ENCODE data around the gene GPR137.

The GPR137 gene

GRCh38 chr11:64284962-64285884, at the start of gene GPR137:
Gene GPR137, plus strand, starts transcription at chr11:64285848. Its CDS starts 677 bp downstream, at chr11:64286525.
- TF ChIP-seq, protein P1, sequence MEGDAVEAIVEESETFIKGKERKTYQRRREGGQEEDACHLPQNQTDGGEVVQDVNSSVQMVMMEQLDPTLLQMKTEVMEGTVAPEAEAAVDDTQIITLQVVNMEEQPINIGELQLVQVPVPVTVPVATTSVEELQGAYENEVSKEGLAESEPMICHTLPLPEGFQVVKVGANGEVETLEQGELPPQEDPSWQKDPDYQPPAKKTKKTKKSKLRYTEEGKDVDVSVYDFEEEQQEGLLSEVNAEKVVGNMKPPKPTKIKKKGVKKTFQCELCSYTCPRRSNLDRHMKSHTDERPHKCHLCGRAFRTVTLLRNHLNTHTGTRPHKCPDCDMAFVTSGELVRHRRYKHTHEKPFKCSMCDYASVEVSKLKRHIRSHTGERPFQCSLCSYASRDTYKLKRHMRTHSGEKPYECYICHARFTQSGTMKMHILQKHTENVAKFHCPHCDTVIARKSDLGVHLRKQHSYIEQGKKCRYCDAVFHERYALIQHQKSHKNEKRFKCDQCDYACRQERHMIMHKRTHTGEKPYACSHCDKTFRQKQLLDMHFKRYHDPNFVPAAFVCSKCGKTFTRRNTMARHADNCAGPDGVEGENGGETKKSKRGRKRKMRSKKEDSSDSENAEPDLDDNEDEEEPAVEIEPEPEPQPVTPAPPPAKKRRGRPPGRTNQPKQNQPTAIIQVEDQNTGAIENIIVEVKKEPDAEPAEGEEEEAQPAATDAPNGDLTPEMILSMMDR (IDR thresholded peaks at IDR 0.05; ENCODE audit: low read depth, low read length, missing control alignments), result no peak
- in situ Hi-C loops (cut with HindIII; ENCODE audit: low sequenced_read_pairs), result no loop called here
- no peak for DNase-seq (ENCODE audit: low read depth)
- H3K4me3 ChIP-seq (ENCODE audit: low read depth, low read length), result peak within 1 kb of the TSS; percentile 74

GRCh38 chr11:64237484-64237951, 48.1 kb upstream of the GPR137 start:
- in situ Hi-C loops (cut with HindIII; ENCODE audit: low sequenced_read_pairs), result no loop called here
- TF ChIP-seq, protein P1 (IDR thresholded peaks at IDR 0.05; ENCODE audit: low read depth, low read length, missing control alignments), result no peak
- DNase-seq (ENCODE audit: low read depth), result no peak
- H3K4me3 ChIP-seq (ENCODE audit: low read depth, low read length), result no peak overlapping the region

- TF ChIP-seq, protein P1 (IDR thresholded peaks at IDR 0.05; ENCODE audit: low read depth, low read length, missing control alignments), result no peak
- in situ Hi-C loops (cut with HindIII; ENCODE audit: low sequenced_read_pairs), result no loop called here
- DNase-seq (ENCODE audit: low read depth), result no peak
- H3K4me3 ChIP-seq (ENCODE audit: low read depth, low read length), result no peak overlapping the region
Measured at GRCh38 chr11:64238076-64238475, 47.6 kb upstream of the GPR137 start.

- H3K4me3 ChIP-seq (ENCODE audit: low read depth, low read length), result no peak overlapping the region
- TF ChIP-seq, protein P1 (IDR thresholded peaks at IDR 0.05; ENCODE audit: low read depth, low read length, missing control alignments), result no peak
- in situ Hi-C loops (cut with HindIII; ENCODE audit: low sequenced_read_pairs), result no loop called here
- no peak for DNase-seq (ENCODE audit: low read depth)
Measured at GRCh38 chr11:64238999-64239398, 46.6 kb upstream of the GPR137 start.

DNA sequence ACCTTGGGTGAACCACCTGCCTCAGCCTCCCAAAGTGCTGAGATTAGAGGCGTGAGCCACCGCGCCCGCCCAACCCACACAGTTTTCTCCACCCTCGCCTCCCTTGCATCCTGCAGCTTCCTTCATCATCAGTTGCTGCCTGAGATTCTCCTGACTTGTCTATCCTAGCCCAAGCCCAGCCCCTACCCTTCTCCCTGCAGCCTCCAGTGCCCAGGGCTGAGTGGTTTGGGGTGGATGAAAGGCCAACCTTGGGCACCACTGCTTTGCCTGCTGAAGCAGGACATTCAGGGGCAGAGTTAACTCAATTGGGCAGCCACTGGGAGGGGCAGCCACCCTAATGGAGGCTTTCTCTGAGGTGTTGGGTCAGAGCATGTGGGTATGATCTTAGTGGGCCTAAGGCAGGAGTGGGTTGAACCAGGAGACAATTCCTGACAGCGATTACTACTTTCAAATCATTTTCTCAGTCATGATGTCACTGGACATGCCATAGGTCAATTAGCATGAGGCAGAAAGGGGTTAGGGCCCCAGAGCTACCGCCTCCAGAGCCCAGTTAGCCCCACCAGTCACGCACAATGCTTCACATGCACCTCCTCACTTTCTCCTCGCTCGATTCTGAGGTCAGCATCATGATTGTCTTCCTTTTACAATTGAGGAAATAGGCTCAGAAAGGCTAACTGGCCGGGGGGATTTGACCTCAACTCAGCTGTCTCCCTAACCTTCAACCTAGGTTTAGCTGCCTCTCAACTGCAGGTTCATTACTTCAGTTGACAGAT, 45.8 kb upstream of the GPR137 start:
- H3K4me3 ChIP-seq (ENCODE audit: low read depth, low read length), result peak overlapping the region; percentile 92
- no peak for DNase-seq (ENCODE audit: low read depth)
- in situ Hi-C loops (cut with HindIII; ENCODE audit: low sequenced_read_pairs), result no loop called here
- TF ChIP-seq, protein P1 (IDR thresholded peaks at IDR 0.05; ENCODE audit: low read depth, low read length, missing control alignments), result no peak

DNA sequence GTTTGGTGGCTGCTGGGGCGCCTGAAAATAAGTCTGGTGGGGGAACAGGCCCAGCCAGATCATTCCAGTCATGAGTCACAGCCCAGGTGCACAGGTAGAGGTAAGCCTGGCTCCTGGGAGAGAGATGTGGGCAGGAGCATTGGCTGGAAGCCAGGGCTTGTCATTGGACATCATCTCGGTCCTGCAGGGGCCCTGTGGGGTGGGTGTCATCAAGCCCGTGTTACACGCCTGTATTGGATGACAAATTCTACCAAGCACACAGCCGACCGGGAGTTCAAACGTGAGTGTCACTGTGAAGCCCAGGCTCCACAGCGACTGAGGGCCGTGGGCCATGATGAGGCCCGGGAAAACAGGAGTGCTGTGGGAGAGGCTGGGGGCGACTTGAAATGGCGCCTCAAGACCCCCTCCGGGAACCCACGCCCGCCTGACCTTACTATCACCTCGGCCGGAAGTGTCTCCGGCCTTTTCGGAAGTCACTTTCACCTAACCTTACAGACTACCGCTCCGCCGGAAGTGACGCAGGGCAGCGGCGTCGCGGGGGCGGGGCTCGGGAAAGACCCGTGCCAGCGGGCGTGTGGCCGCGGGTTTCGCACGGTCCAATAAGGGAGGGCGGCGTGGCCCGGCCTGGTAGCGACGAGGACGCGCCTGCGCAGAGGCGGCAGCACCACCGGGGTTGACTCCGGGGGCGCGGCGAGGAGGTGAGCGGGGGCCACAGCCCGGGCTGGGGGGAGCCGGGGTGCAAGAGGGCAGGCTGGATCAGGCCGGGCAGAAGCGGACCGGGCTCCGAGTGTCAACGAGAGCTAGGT, 45.0 kb upstream of the GPR137 start, which contains the start of gene FKBP2:
TSS of gene FKBP2 (plus strand) at position 661 of the 806 bp plus-strand sequence. CDS start 1,293 bp downstream, outside the sequence.
- in situ Hi-C loops (cut with HindIII; ENCODE audit: low sequenced_read_pairs), result no loop called here

More for the DNA sequence above, 45.0 kb upstream of the GPR137 start, which contains the start of gene FKBP2:
- peak within 1 kb of the TSS; percentile 92 for H3K4me3 ChIP-seq (ENCODE audit: low read depth, low read length)
- peak; percentile 92 for DNase-seq (ENCODE audit: low read depth)
- TF ChIP-seq, protein P1 (IDR thresholded peaks at IDR 0.05; ENCODE audit: low read depth, low read length, missing control alignments), result no peak
